ENCODE results near the gene SPATA6L.

Gene SPATA6L, protein sequence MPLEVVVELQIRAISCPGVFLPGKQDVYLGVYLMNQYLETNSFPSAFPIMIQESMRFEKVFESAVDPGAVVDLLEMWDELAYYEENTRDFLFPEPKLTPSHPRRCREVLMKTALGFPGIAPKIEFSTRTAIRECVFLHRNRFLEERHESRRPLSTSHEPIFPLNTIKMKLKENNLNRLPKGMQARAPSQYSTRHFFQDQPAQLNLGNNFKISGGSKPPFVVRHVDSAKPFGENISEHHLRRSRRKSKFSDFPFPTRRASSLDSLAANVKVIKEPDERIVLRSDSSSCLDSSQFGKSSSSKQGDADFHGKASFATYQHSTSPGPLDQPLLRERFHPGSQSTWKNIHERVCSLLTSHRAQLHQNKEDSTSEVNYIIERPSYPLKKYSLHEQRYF

GRCh38 chr9:4666042-4666699 is at the start of gene SPATA6L:
TSS of gene SPATA6L (minus strand) at chr9:4666480. CDS start at chr9:4666250, 230 bp downstream.
- peak; percentile 61 for DNase-seq

GRCh38 chr9:4714266-4715016 is 48.2 kb upstream of the SPATA6L start:
- no peak for DNase-seq

GRCh38 chr9:4713849-4714248 is 47.6 kb upstream of the SPATA6L start:
- no peak for DNase-seq

DNA sequence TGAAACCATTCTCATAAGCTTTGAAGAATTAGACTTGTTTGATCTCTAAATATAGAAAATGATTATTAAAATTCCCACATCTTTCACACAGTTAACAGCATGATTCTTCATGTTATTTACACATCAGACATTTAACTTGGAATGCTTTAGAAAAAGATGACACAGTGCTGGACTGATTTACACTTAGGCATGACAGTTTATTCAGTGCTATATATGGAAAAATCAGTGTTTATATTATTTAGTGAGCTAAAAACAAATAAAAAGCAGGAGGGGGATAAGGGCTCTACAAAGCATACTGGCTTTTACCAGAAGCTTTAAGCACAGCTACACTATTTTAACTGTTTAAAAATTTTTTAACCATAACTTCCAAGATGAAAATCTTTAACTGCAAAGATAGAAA is 43.1 kb upstream of the SPATA6L start:
- DNase-seq, result no peak

GRCh38 chr9:4706971-4707622 is 40.8 kb upstream of the SPATA6L start:
- no peak for DNase-seq

DNA sequence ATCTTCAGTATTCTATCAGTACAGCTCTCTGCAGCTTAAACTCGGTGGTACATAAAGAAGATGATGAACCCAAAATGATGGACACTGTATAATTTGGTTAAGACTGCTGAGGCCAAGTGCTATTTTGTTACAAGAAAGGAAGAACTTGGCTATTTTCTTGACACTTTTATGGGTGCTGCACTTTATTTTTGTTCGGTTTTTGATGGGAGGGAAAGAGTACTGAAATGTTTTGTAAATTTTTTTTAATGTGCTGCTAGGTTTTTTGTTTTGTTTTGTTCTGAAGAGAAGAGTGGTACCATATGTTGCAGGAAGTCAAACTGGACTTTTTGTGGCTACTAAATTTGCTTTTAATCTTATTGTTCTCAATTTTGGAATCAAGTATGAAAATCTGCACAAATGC is 39.7 kb upstream of the SPATA6L start:
- no peak for DNase-seq

- no peak for DNase-seq
These were observed 37.8 kb upstream of the SPATA6L start for GRCh38 chr9:4704129-4704528.

DNA sequence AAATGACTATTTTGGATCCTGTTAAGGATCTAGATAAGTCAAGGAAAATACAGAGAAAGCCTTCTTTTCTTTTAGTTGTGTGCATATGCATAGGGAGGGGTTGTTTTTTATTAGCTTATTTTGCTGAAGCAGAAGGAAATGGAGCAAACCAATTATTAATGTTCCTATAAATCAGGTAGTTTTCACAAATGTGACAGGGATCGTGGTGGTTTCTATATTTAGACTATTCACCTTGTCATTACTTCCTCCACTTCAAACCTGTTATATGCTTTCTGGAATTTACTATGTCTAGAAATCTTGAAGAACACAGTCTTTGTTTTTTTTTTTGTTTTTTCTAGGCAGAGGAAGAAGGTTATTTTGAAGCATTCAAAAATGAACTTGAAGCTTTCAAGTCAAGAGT is 35.2 kb upstream of the SPATA6L start:
- no peak for DNase-seq

DNA sequence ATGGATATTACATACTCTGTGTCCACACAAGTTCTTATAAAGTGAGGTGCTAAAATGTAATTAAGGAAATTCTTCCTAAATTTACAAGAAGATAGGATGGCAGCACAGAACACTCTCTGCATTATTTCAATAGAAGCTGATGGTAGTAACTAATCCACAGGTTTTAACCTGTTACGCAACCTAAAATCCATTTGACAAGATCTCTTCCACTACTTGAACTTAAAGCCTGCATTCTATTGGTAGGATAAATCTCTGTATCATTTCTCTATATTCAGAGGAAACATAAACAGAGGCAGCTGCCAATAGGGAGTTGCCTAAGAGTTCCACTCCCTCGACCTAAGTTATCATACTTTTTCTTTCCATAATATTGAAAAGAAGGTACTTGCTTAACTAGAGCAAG is 34.7 kb upstream of the SPATA6L start:
- no peak for DNase-seq

- no peak for DNase-seq
These were observed 33.8 kb upstream of the SPATA6L start for GRCh38 chr9:4700091-4700490.

GRCh38 chr9:4691795-4692194 is 25.5 kb upstream of the SPATA6L start:
- DNase-seq, result no peak

DNA sequence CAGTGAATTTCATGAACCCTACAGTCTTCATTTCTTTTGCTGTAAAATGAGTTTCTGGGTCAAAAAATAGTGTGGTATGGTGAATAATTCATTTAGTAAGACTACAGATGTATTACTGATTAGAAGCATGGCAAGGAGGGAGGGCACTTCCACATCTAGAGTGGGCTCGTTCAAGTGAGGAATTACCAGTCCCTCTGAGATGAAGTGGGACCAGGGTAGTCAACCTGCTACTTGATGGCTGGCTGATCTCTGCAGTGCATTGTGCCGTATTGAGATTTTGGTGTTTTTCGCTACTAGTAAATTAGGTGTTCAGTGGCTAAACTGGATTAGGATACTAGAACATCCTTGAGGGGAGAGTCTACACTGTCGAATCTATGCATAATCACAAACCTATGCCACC is 23.9 kb upstream of the SPATA6L start:
- no peak for DNase-seq

DNA sequence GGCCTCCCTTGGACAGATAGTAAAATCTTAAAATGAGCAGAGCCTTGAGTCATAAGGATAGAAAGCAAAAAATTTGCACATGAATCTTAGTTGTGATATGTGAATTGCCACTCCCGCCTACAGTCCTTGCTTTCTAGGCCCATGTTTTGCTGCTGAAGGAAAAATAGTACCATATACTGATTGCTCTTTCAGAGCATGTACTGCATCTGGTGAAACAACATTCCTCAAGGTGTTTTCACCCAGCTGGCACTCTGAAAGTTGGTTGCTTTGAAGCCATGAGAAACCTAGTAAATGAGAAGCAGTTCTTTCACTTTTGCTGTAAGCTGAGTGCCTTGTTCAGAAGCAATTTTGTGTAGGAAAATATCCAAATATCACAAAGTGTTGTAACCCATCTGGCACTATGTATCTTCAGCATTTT is 23.4 kb upstream of the SPATA6L start:
- no peak for DNase-seq

- no peak for DNase-seq
These were observed 22.7 kb upstream of the SPATA6L start for GRCh38 chr9:4689021-4689420.

- no peak for DNase-seq
These were observed 20.3 kb upstream of the SPATA6L start for GRCh38 chr9:4686584-4686983.

- no peak for DNase-seq
These were observed 19.8 kb upstream of the SPATA6L start for GRCh38 chr9:4686112-4686511.

DNA sequence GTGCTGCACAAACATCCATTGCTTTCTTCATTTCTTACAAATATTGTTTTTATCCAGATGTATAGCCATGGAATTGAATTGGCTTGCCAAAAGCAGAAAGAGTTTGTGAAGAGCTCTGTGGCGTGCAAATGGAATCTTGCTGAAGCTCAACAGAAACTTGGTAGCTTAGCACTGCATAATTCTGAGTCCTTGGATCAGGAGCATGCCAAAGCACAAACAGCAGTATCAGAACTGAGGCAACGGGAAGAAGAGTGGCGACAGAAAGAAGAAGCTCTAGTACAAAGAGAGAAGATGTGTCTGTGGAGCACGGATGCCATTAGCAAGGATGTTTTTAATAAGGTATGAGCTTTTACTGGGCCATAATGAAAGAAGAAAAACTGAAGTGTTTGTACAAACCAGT is 18.5 kb upstream of the SPATA6L start:
- no peak for DNase-seq

DNA sequence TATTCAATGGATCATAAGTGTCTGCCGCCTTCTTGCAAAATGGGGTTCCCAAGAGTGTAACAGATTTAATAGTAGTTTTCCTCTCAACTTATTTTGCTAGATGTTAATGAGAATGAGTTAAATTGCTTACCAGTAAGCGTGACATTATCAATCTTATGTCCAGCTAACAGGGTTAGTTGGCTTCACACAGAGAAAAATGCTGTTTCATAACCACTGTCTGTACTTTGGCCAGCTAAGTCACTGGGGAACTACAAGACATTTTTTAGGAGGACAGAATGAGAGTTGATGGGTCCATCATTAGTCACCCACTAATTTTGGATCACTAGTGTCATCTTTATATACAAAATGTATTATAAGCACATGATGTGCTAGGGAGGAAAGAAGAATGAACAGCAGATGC is 14.5 kb upstream of the SPATA6L start:
- DNase-seq, result no peak

GRCh38 chr9:4680173-4680525 is 13.9 kb upstream of the SPATA6L start:
- DNase-seq, result no peak

- peak; percentile 99 for DNase-seq
These were observed 13.2 kb upstream of the SPATA6L start, which contains the start of gene CDC37L1 for GRCh38 chr9:4679268-4680172. TSS of gene CDC37L1 (plus strand) at chr9:4679569. CDS start at chr9:4679768, 199 bp downstream.

- peak; percentile 46 for DNase-seq
These were observed 12.5 kb upstream of the SPATA6L start for GRCh38 chr9:4678679-4679267.

- DNase-seq, result no peak
These were observed 11.1 kb upstream of the SPATA6L start for GRCh38 chr9:4677392-4677791.

All from CD4-positive, alpha-beta T cell treated with Interleukin-6 for 4 hours (primary cell).